Measurements from ENCODE around the gene MAFB.

GRCh38 chr20:40690836-40691565 lies 2.0 kb upstream of the MAFB start:
- TF ChIP-seq CTCF (IDR thresholded peaks at IDR 0.05 in 8 of 11, conservative IDR thresholded peaks at IDR 0.05 in 3 of 11) (no peak), POLR2AphosphoS5 (IDR thresholded peaks at IDR 0.05) (no peak), POLR2A (IDR thresholded peaks at IDR 0.05) (no peak)
